GM21737 (cell line): ENCODE results near the gene ETV6.

Source experiments
- ATAC-seq: cut with Tn5 transposase; IDR thresholded peaks from one replicate; pipeline ENCODE4 v1.9.1; 2021; ENCODE audit warnings: mild to moderate bottlenecking, moderate library complexity; ENCODE audit not compliant: unreplicated experiment

Gene ETV6

GRCh38 chr12:11822081-11822834 is 172.8 kb downstream of the ETV6 start:
- no peak for ATAC-seq

DNA sequence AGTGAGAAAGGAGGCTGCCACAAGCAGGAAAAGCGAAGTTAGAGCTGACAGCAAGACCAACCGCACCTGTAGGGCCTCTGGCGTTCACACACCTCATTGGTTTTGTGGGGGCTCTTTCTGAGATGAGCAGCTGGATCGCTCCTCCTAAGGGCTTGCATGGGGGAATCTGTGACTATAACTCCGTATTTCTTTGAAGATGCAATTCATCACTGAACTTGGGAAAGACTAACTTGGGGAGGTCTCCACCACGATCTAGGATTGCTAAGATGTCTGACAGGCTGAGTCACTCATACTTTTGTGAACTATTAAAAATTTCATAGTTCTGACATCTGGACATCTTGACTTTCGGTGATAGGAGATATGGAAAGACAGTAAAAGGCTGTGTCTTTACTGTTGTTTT is 173.6 kb downstream of the ETV6 start:
- no peak for ATAC-seq

- no peak for ATAC-seq
Observed at GRCh38 chr12:11823593-11823992, 174.1 kb downstream of the ETV6 start.

DNA sequence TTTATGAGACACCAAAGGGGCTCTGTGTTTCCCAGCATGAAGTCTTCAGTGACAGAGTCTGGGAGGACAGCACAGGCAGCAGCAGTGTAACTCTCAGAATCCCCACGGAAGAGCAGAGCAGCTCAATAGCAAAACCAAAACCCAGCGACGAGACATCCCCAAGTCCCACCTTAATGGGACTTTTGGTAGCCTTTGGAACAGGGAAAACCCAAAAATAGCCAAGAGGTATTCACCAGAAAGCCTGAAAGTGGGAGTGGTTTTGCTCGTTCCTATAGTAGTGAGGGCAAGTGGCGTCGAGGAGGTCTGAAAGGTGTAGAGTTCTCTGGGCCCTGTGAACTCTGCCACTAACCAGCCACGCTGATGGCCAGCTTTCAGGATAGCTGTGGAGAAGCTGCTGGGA is 174.6 kb downstream of the ETV6 start:
- ATAC-seq = no peak

DNA sequence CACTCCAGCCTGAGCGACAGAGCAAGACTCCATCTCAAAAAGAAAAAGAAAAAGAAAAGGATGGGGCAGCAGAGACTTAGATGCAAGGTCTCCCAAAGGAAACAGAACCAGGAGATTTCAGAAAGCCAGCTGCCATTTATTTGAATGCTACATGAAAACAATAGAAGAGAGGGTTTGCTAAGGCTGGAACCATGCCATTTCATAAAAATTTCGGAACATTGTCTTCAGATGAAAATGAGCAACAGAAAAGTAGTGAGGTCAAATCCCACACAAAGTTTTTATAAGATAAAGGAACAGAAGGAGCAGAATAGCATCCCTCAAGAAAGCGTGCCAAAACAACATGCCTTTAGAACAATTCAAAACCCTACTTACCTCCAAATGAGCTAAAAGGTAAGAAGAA is 175.3 kb downstream of the ETV6 start:
- no peak for ATAC-seq

- no peak for ATAC-seq
Observed at GRCh38 chr12:11825278-11825677, 175.8 kb downstream of the ETV6 start.

GRCh38 chr12:11826574-11826973 is 177.1 kb downstream of the ETV6 start:
- no peak for ATAC-seq

- no peak for ATAC-seq
Observed at GRCh38 chr12:11827091-11828061, 177.9 kb downstream of the ETV6 start.

DNA sequence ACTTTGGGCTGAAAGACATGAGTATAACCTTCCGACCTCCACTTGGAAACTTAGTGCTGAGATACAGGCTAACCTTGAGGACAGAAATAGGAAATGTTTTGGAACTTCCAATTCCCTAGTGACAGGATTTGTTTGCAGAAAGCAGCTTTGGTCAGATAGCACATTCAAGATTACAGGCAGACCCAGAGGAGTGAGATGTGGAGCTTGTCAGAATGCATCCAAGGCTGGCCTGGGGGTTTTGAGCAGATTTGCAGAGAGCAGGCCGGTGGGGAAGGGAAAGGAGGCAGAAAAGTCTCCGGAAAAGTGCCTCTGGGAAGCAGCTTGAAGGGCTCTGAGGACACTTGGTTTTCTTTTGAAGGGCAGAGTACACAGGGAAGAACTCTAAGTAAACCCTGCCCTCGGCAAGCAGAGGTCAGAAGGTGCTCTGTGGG is 180.3 kb downstream of the ETV6 start:
- ATAC-seq = no peak

DNA sequence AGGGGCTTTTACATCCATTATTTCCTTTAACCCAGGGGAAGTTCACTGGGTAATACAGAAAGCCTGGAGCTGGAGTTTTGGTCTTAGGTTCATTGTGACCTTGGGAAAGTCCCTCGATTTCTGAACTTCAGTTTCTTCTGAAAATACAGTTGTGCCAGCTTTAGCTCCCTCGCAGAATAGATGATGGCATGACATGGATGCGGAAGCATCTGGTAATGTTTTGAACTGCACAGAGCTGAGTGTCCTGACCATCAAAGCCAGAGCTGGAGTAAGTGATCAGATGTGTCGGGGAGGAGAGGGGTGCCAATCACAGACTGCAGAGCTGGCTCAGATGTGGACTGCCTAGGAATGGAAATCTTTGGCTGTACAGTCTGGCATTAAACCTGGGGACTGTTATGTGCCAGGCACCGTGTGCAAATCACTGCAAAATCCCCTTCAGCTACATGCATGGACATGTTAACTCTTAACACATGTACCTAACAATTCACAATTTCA is 180.9 kb downstream of the ETV6 start:
- ATAC-seq = no peak

DNA sequence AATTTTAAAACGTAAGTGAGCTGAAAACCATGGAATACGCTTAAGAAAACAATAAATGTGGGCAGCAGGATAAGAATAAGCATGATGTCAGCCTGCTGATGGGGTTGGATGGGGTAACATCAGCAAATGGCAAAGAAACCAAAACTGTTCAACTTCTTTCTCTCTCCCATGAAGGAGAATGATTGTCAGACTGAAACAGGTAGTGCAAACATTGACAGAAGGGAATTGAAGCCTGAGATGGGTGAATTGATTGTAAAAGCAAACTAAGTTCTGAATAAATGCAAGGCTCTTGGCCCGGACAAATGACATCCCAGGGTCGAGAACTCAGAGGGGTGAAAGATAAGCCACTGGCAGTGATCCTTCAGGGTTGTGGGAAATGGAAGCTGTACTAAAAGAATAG is 182.6 kb downstream of the ETV6 start:
- ATAC-seq = no peak

DNA sequence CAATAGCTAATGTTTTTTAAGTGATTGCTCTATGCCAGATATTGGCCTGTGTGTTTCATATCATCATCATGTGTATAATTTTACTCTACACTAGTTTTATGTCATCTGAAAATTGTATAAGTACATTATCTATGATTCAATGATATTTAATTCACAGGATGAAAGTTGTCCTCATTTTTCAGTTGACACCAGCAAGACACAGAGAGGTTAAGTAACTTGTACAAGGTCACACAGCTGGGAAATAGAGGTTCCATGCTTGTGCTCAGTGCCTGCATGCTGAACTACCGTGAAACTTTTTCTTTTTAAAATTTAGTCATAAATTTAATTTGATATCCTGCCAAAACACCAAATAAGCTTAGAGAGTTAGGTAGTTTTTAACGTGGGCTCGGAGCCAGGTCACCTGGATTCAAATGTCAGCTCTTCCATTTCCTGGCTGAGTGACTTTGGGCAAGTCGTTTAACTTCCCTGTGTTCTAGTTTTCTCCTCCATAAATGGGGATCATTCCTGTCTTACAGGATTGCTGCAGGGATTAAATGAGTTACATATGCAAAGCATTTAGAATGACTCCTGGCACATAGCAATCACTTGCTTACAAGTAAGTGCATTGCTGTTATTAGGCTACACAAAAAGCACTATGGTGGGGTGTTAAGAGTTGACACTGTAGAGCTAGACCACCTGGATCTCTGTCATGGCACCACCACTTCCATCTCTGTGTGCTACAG is 183.9 kb downstream of the ETV6 start:
- ATAC-seq = no peak

DNA sequence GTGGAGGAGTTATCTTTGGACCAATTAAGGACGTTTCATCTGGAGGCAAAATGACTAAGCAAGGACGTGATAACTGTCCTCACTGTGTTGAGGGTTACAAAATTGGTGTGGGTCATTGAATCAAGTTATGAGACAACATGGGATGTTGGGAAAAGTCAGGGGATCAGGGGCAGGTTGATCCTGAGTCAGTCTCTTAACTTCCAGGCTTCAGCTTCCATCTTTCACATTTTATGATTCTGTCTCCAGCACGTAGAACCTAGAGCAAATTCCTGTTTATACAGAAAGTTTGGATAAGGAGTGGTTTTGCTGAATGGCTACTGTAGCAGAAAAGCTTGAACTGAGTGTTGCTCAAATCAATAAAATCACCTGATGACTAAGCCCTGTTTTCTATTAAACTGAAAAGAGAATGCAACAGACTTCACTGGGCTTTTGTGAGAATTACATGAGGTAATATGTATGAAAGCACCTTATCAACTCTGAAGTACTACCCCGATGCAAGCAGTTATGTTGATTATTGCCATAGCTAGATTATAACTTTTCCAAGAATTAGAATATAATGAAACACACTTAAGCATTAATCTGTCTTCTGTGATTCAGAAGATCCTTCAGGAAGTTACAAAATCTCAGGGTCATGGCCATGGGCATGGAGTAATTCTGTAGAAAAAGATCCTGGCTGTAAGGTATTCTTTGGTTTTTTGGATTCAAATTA is 184.8 kb downstream of the ETV6 start:
- no peak for ATAC-seq

- no peak for ATAC-seq
Observed at GRCh38 chr12:11834931-11835330, 185.5 kb downstream of the ETV6 start.

GRCh38 chr12:11836282-11837151 is 187.0 kb downstream of the ETV6 start:
- ATAC-seq = peak; percentile 86

DNA sequence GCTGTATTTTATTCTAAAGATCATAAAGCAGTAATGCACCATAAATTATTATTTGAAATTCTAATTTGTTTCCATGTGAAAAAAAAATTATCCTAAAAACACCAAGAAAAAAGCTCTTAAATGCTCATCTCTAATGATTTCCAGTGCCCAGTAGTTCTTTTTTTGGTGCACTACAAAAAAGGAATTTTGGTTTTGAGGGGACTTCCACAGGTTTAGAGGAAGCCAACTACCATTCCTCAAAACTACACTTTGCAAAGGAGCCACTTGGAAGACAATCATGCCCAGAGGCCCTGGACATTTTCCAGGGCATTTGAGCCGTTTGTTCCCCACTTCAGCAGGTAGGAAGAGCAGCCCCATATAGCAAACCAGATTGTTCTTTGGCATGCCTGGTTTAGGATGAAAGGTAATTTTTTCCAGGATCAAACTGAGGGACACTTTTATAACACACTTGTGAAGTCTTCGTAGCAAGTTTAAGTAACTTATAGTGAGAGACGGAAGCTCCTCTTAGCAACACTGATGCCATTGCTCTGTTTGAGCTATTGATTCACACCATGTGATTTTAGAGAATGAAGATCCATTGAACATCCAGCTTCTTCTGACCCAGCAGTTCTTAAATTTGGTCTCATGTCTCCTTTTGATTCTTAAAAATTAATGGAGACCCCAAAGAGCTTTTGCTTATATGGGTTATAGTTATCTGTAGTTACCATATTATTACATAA is 187.9 kb downstream of the ETV6 start:
- ATAC-seq = no peak

DNA sequence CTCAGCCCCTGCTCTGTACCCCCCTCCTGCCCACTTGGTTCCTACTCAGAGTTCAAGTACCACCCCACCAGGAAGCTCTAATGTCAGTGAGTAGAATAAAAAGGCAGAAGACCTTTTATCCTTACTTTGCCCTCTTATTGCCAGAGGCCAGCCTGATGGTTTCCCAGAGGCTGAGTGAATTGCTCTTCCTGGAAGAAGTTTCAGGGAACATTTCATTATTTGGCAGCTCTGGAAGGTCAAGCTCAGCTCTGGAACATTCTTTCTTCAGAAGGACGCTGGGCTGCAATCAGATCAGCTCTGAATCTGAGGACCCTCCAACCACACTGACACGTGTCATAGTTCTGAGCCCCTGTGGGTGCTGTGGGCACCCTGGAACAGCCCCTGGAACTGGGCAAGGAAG is 188.9 kb downstream of the ETV6 start:
- ATAC-seq = no peak

GRCh38 chr12:11839091-11839641 is 189.7 kb downstream of the ETV6 start:
- ATAC-seq = no peak

GRCh38 chr12:11840366-11840765 is 190.9 kb downstream of the ETV6 start:
- ATAC-seq = no peak
